Astrocyte of the cerebellum (primary cell): ENCODE data around the gene AKR1A1.

ENCODE experiments used
- DNase-seq: peaks from one replicate; pipeline ENCODE4 v3.0.0-alpha.2; 2011; ENCODE audit warnings: low read depth
- H3K4me3 ChIP-seq: 2 replicates; pipeline ENCODE4 v1.5.1; 2011; ENCODE audit warnings: mild to moderate bottlenecking, low read depth, low read length, moderate library complexity
- in situ Hi-C: cut with HindIII; loops from 2 replicates; pipeline ENCODE4 v1.10.0; 2017; ENCODE audit warnings: low sequenced_read_pairs
- TF ChIP-seq, protein P1 (sequence below): IDR thresholded peaks from 2 replicates; pipeline ENCODE4 v1.5.1; 2012; ENCODE audit warnings: low read length, low read depth, moderate library complexity, mild to moderate bottlenecking; ENCODE audit errors: missing control alignments

Gene AKR1A1

DNA sequence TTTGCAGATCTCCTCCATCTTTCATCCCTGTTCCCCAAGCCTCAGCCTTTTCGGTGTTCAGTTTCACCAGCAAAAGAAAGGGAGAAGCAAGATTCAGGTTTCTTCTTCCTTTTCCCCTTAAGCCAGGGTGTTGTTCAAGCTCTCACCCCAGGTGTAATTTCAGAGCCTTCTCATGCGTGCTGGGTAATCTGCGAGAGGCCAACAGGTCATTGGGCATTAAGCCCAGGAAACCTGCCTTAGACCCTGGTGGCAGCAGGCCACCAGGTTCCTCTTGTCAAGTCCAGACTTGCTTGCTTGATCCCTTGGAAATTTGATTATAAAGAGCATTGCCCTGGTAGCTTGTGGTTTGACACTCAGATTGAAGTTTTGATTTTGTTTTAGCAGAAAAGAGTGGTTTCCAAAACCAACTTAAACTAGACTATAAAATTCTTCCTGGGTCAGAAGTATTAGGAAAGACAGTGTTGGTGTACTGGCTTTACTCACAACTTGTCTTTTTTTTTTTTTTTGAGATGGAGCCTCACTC, 6.9 kb downstream of the AKR1A1 start:
- in situ Hi-C loops: no loop called here
- TF ChIP-seq, protein P1, sequence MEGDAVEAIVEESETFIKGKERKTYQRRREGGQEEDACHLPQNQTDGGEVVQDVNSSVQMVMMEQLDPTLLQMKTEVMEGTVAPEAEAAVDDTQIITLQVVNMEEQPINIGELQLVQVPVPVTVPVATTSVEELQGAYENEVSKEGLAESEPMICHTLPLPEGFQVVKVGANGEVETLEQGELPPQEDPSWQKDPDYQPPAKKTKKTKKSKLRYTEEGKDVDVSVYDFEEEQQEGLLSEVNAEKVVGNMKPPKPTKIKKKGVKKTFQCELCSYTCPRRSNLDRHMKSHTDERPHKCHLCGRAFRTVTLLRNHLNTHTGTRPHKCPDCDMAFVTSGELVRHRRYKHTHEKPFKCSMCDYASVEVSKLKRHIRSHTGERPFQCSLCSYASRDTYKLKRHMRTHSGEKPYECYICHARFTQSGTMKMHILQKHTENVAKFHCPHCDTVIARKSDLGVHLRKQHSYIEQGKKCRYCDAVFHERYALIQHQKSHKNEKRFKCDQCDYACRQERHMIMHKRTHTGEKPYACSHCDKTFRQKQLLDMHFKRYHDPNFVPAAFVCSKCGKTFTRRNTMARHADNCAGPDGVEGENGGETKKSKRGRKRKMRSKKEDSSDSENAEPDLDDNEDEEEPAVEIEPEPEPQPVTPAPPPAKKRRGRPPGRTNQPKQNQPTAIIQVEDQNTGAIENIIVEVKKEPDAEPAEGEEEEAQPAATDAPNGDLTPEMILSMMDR: no peak
- DNase-seq: no peak
- no peak overlapping the region for H3K4me3 ChIP-seq

DNA sequence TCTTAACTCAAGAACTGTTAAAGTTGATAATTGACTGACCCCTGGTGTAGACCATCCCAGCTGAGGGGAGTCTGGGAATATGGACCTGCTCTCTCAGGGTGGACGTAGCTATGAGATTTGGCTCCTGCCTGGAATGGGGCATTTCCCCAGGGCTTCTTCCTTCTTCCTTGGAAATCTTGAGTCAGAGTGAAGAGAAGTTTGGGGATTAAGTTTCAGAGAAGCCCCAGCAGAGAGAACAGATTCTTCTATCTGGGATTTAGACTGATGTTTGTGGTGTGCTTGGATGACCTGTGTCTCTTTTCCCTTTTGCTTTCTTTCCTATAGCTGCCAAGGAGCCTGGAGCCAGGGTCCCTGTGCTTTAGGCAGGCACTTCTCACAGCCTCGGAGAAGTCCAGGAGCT, 13.2 kb downstream of the AKR1A1 start:
- DNase-seq: no peak
- TF ChIP-seq, protein P1: no peak
- in situ Hi-C loops: no loop called here
- H3K4me3 ChIP-seq: no peak overlapping the region

DNA sequence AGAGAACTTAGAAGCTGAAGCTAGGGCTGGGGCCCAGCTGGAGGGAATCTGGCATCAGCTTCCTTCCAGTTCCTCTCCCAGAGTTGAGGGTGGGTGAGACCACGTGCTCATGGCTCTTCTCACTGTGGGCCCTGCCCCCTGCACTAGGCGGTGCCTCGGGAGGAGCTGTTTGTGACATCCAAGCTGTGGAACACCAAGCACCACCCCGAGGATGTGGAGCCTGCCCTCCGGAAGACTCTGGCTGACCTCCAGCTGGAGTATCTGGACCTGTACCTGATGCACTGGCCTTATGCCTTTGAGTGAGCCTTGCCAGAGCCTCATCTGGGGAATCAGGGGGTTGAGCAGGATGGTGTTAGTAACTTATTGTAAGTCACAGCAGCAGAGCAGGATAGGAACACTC, 16.1 kb downstream of the AKR1A1 start:
- no peak overlapping the region for H3K4me3 ChIP-seq
- no peak for DNase-seq
- TF ChIP-seq, protein P1: no peak
- in situ Hi-C loops: no loop called here

DNA sequence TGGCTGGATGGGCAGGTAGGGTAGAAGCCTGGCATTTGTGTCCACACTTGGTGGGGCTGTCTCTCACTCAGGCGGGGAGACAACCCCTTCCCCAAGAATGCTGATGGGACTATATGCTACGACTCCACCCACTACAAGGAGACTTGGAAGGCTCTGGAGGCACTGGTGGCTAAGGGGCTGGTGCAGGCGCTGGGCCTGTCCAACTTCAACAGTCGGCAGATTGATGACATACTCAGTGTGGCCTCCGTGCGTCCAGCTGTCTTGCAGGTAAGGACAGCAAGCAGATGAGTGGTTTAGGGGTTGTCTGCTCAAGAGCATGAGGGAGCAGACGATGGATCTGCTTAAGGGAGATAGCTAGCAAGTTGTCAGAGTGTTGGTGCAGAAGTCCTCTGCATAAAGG, 17.3 kb downstream of the AKR1A1 start:
- no peak overlapping the region for H3K4me3 ChIP-seq
- in situ Hi-C loops: no loop called here
- DNase-seq: no peak
- TF ChIP-seq, protein P1: no peak

DNA sequence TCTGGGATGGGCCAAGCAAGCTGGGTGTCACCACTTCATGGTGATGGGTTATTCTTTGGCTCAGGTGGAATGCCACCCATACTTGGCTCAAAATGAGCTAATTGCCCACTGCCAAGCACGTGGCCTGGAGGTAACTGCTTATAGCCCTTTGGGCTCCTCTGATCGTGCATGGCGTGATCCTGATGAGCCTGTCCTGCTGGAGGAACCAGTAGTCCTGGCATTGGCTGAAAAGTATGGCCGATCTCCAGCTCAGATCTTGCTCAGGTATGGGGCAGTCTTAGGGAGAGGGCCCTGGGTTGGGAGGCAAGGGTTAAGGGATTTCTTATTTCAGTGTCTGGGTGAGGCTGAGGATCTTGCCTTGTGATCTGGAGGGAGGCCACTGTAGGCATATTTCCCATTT, 17.8 kb downstream of the AKR1A1 start:
- H3K4me3 ChIP-seq: no peak overlapping the region
- in situ Hi-C loops: no loop called here
- TF ChIP-seq, protein P1: no peak
- no peak for DNase-seq

DNA sequence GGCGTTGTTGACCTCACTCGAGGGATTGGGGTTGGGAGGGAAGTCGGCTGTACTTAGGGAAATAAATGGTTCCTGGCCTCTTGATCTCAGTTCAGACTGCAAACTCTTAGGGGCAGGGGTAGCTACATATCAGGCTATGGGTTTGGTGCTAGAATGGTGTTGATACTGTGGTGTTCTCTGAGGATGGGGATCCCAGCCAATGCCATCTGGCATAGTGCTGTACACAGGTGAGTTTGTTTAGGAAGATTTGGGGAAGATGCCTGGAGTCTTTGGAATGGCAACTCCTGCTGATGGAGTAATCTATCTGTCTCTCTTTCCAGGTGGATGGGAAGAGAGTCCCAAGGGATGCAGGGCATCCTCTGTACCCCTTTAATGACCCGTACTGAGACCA, 18.9 kb downstream of the AKR1A1 start:
- in situ Hi-C loops: no loop called here
- TF ChIP-seq, protein P1: no peak
- DNase-seq: no peak
- no peak overlapping the region for H3K4me3 ChIP-seq
